Measurements from ENCODE around the gene METRN.

DNA sequence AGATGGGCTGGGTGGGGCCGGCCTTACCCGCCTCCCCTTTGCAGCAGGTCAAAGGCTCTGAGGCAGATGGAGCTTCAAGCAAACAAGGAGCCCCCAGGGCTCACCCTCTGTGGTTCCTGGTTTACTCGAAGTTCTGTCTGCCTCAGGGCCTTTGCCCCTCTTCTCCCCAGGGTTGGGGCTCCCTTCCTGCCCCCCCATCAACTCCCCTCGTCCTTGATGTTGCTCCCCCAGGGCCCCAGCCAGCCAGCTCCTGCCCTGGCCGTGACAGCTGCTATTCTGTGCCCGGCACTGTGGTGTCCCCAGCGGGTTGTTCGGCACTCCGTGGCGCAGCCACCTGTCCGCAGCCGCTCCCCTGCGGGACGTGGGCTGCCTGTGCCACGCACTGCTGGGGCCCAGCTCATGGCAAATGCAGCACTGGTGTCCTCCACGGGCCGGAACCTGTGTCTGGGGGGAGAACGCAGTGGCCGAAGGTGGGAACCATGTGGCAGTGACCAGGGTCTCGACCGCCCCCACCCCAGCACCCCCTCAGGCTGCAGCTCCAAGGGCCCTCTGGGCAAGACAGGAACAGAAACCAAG, 4.3 kb upstream of the METRN start:
- TF ChIP-seq POLR2AphosphoS5 (IDR thresholded peaks at IDR 0.05; ENCODE audit: low read depth, low read length) (no peak), FOXP2 (optimal IDR thresholded peaks at IDR 0.05; ENCODE audit: borderline replicate concordance, extremely low read depth, extremely low read length, insufficient read depth) (no peak), TAF1 (IDR thresholded peaks at IDR 0.05; ENCODE audit: borderline replicate concordance, insufficient read depth, low read length) (no peak)
